Epithelial cell of esophagus (primary cell): ENCODE data around the gene ST3GAL5.
A peak's percentile ranks its signal among the peaks of the same experiment; 100 is the strongest.
"Not testable (repeated sequence)": the region's sequence is repeated elsewhere in the genome, so short reads cannot be mapped to it uniquely, and the experiment has no call there.

ENCODE experiments used
- DNase-seq: peaks from one replicate; pipeline ENCODE4 v3.0.0; 2010; ENCODE audit warnings: low read depth
- H3K4me3 ChIP-seq: 2 replicates; pipeline ENCODE4 v1.5.1; 2011; ENCODE audit warnings: mild to moderate bottlenecking, low read length, control low read depth
- TF ChIP-seq, protein P1 (sequence below): IDR thresholded peaks from 2 replicates; pipeline ENCODE4 v1.5.1; 2011; ENCODE audit warnings: low read depth, mild to moderate bottlenecking, low read length, control low read depth, inconsistent platforms; ENCODE audit not compliant: insufficient read depth; ENCODE audit errors: missing control alignments

Gene ST3GAL5

DNA sequence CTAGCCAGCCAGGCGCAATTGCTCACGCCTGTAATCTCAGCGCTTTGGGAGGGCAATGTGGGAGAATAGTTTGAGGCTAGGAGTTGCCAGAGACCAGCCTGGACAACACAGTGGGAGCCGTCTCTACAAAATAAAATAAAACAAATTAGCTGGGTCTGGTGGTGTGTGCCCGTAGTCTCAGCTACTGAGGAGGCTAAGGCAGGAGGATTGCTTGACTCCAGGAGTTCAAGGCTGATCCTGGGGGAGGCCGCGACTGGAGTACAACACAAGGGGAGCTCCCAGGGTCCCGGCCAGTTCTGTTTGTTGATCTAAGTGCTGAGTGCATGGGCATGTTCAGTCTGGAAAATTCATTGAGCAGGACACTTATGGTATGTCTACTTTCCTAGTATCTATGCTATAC lies 2.6 kb downstream of the ST3GAL5 start:
- TF ChIP-seq, protein P1, sequence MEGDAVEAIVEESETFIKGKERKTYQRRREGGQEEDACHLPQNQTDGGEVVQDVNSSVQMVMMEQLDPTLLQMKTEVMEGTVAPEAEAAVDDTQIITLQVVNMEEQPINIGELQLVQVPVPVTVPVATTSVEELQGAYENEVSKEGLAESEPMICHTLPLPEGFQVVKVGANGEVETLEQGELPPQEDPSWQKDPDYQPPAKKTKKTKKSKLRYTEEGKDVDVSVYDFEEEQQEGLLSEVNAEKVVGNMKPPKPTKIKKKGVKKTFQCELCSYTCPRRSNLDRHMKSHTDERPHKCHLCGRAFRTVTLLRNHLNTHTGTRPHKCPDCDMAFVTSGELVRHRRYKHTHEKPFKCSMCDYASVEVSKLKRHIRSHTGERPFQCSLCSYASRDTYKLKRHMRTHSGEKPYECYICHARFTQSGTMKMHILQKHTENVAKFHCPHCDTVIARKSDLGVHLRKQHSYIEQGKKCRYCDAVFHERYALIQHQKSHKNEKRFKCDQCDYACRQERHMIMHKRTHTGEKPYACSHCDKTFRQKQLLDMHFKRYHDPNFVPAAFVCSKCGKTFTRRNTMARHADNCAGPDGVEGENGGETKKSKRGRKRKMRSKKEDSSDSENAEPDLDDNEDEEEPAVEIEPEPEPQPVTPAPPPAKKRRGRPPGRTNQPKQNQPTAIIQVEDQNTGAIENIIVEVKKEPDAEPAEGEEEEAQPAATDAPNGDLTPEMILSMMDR, result no peak
- H3K4me3 ChIP-seq, result no peak overlapping the region
- no peak for DNase-seq

DNA sequence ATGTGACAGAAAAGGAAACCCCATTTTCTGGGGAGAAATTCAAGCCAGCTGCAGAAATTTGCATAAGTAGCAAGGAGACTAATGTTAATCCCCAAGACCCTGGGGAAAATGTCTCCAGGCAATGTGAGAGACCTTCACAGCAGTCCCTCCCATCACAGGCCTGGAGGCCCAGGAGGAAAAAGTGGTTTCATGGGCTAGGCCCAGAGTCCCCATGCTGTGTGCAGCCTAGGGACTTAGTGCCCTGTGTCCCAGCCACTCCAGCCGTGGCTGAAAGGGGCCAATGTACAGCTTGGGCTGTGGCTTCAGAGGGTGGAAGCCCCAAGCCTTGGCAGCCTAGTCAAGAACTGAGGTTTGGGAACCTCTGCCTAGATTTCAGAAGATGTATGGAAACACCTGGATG lies 7.0 kb downstream of the ST3GAL5 start:
- H3K4me3 ChIP-seq, DNase-seq: not testable (repeated sequence)

DNA sequence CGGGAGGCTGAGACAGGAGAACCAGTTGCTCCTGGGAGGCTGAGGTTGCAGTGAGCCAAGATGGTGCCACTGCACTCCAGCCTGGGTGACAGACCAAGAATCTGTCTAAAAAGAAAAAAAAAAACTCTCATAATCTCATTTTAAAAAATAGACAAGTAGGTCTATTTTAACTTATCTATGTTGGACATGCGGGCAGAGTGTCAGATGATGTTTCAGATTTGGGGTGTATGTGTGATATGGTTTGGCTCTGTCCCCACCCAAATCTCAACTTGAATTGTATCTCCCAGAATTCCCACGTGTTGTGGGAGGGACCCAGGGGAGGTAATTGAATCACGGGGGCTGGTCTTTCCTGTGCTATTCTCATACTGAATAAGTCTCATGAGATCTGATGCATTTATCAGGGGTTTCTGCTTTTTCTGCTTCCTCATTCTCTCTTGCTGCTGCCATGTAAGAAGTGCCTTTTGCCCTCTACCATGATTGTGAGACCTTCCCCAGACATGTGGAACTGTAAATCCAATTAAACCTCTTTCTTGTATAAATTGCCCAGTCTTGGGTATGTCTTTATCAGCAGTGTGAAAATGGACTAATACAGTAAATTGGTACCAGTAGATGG lies 8.0 kb downstream of the ST3GAL5 start:
- not testable (repeated sequence) for H3K4me3 ChIP-seq, DNase-seq

DNA sequence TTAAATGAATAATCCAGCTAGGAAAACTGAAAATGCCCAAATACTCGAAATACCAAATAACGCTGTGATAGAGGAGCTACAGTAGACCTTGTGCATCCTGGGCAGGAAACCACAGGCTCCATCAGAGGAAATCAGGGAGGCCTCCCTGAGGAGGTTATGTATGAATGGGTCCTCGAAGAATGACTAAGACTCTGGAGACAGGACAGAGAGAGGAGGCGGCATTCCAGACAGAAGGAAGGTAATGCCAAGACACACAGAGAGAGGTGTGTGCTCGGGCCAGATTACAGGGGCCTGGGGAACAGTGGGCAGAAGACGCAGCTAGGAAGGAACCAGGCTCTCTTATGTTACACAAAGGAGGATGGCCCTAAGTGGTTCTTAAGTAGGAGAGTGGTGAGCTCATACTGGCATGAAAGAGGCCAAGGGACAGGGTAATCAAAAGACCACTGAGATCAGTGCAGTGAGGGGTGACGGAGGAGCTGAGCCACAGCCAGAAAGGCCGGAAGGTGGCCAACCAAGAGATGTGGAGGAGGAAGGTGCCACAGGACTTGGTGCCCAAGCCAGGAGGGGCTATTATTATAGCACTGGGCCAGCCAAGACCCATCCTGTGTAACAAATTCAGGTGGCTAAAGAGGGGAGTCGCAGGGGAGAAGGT lies 9.9 kb downstream of the ST3GAL5 start:
- TF ChIP-seq, protein P1, result no peak
- no peak for DNase-seq
- no peak overlapping the region for H3K4me3 ChIP-seq

DNA sequence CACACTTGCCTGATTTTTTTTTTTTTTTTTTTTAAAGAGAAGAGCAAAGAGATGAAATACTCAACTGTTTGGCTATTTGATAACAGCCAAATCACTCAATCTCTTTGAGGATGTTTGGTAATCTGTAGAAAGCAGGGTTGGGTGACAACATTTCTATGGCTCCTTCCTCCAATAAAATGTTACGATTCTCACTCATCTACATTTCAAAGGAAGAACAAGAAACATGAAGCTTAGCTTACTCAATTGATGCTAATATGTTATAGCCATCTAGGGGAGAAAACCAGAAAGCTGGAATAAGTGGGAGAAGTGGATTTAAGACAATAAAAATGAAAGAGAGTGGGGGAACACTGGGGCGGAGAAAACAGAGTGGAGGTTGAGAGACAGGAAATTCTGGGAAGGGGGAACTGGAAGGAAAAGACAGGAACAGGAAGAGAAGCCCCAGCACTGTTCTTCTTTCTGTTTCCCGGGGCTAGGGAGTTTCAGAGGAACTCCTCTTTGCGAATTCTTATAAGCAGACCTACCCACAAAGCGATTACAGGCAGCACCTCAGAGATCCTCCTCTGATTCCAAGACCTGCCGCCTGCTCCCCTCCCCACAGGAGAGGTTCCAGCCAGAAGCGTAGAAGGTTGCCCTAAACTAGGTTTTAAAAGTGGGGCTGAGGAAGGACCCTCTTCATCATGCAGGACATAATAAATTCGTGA lies 13.3 kb downstream of the ST3GAL5 start:
- TF ChIP-seq, protein P1, result no peak
- H3K4me3 ChIP-seq, result no peak overlapping the region
- no peak for DNase-seq

DNA sequence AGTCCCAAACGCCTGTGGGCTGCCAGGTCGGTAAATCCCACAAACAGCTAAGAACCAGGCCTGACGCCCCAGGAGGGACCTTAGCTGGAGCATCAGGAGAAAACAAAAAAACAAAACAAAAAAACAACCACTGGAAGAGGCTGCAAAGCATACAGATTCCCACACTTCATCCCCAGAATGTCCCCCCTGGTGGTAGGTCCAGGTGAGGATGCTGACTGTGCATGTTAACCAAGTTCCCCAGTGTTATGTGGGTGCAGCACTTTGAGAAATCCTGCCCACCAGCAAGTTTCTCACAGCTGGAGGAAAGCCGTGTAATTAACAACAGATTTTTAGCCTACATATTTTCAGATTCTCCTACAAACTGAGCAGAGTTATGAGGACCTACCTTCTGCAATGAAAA lies 15.1 kb downstream of the ST3GAL5 start:
- H3K4me3 ChIP-seq, result no peak overlapping the region
- TF ChIP-seq, protein P1, result peak; percentile 7
- DNase-seq, result no peak

DNA sequence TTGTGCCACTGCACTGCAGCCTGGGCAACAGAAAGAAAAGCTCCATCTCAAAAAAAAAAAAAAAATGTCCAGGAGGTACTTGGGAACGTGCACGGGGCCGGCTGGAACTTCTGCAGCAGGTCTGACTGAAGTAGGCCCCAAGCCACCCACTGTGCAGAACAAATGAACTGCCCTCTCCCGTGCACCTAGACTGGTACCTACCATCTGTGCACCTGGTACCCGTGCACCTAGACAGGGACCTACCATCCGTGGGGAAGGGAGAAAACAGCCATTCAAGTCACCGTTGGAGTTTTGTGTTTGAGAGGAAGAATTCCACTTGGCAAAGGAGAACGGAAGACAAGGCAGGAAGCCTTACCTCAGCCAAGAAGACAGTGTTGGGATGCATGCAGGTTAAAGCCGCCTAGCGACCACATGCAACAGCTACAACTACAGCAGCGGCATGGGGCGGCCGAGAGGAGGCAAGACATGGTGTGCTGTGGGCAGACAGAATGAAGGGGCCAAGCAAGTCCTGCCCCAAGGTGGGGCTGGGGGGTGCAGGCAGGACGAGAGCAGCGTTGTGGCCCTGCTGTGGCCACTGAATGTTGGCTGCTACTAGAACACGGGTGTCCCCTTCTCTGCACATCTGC lies 16.1 kb downstream of the ST3GAL5 start:
- DNase-seq, result no peak
- H3K4me3 ChIP-seq, result no peak overlapping the region
- TF ChIP-seq, protein P1, result no peak
